ENCODE measurements around the gene IGF1R. TPM values are rescaled to one million over a fixed set of nuclear protein-coding genes. Genes with fewer than 3 reads are reported as not detected.

The IGF1R gene
- total and polyA plus RNA-seq, 8 donors: 8.1 to 50.3 (median 36.0) TPM

- no peak for TF ChIP-seq CTCF (IDR thresholded peaks at IDR 0.05)
- no peak for FAIRE-seq
- DNase-seq: no peak
- Histone ChIP-seq H3K27me3 (no peaks in the 10 kb centered on the region), H3K36me3 (no peaks in the 10 kb centered on the region), H3K4me3 (no peak overlapping the region), H3K4me1 (peaks cover 54 to 61% (median 58%) of the 10 kb centered on the region in 3 donors), H3K27ac (no peak overlapping the region), H3K9me3 (no peaks in the 10 kb centered on the region)
- intact Hi-C loops (cut with DNase I): no loop called here
- ATAC-seq: no peak
- WGBS, 2 donors: 50 to 78% methylated on average over 1 of the region's 1 CpG
These were observed 134.5 kb downstream of the IGF1R start for GRCh38 chr15:98782801-98783200.

- H3K9me3 ChIP-seq: no peaks in the 10 kb centered on the region
- peaks cover 42 to 53% (median 48%) of the 10 kb centered on the region in 3 donors for H3K4me1 ChIP-seq
- H3K27me3 ChIP-seq: no peaks in the 10 kb centered on the region
- ATAC-seq (peak in 3 of 4 donors; percentile 6 to 10 (median 7)), DNase-seq (no peak), FAIRE-seq (no peak)
- peak overlapping the region in 3 of 4 donors; percentile 2 to 61 (median 17) for H3K27ac ChIP-seq
- WGBS, 2 donors: 15 to 18% methylated on average over 3 of the region's 3 CpGs
- intact Hi-C loops (cut with DNase I): no loop called here
- no peak for TF ChIP-seq CTCF (IDR thresholded peaks at IDR 0.05)
- H3K36me3 ChIP-seq: no peaks in the 10 kb centered on the region
- no peak overlapping the region for H3K4me3 ChIP-seq
These were observed 137.1 kb downstream of the IGF1R start for GRCh38 chr15:98785431-98785806.

GRCh38 chr15:98785807-98786621, 137.7 kb downstream of the IGF1R start:
- intact Hi-C loops (cut with DNase I): no loop called here
- ATAC-seq (peak; percentile 64 to 81 (median 79)), DNase-seq (peak in 1 of 6 donors; percentile 34), FAIRE-seq (no peak)
- no peaks in the 10 kb centered on the region for H3K36me3 ChIP-seq
- peaks cover 38 to 53% (median 48%) of the 10 kb centered on the region in 3 donors for H3K4me1 ChIP-seq
- no peak for TF ChIP-seq CTCF (IDR thresholded peaks at IDR 0.05)
- peak overlapping the region in 3 of 4 donors; percentile 17 to 61 (median 19) for H3K27ac ChIP-seq
- no peak overlapping the region for H3K4me3 ChIP-seq
- 31 to 32% methylated on average over 9 of the region's 9 CpGs for WGBS, 2 donors
- H3K27me3 ChIP-seq: no peaks in the 10 kb centered on the region
- no peaks in the 10 kb centered on the region for H3K9me3 ChIP-seq

GRCh38 chr15:98786717-98787116, 138.4 kb downstream of the IGF1R start:
- intact Hi-C loops (cut with DNase I): no loop called here
- Histone ChIP-seq H3K9me3 (no peaks in the 10 kb centered on the region), H3K4me1 (peaks cover 38 to 56% (median 48%) of the 10 kb centered on the region in 3 donors), H3K27ac (peak overlapping the region in 2 of 4 donors; percentile 19 to 61), H3K4me3 (no peak overlapping the region), H3K36me3 (no peaks in the 10 kb centered on the region), H3K27me3 (no peaks in the 10 kb centered on the region)
- WGBS, 2 donors: 95% methylated on average over 9 of the region's 9 CpGs
- no peak for TF ChIP-seq CTCF (IDR thresholded peaks at IDR 0.05)
- DNase-seq (no peak), FAIRE-seq (no peak), ATAC-seq (no peak)

GRCh38 chr15:98787194-98787593, 138.9 kb downstream of the IGF1R start:
- WGBS, 2 donors: 82 to 92% methylated on average over 2 of the region's 2 CpGs
- Histone ChIP-seq H3K4me3 (no peak overlapping the region), H3K27me3 (no peaks in the 10 kb centered on the region), H3K4me1 (peaks cover 36 to 60% (median 48%) of the 10 kb centered on the region in 3 donors), H3K27ac (no peak overlapping the region), H3K36me3 (no peaks in the 10 kb centered on the region), H3K9me3 (no peaks in the 10 kb centered on the region)
- FAIRE-seq (no peak), ATAC-seq (no peak), DNase-seq (no peak)
- intact Hi-C loops (cut with DNase I): no loop called here
- TF ChIP-seq CTCF (IDR thresholded peaks at IDR 0.05): no peak

All from pancreas (tissue), 10 donors.